Liver (tissue), 9 donors: ENCODE results near the gene STX10. TPM values are rescaled to one million over a fixed set of nuclear protein-coding genes. Genes with fewer than 3 reads are reported as not detected.

Experiments used
- DNase-seq: peaks from one replicate; pipeline ENCODE4 v3.0.0-alpha.2; 2017; ENCODE audit warnings: low spot score
- H3K27ac ChIP-seq, 2 donors: one replicate each; pipeline ENCODE4 v1.7.0; 2013; ENCODE audit warnings: inconsistent platforms in 2 of 2, low read length in 2 of 2, control low read depth in 1 of 2, low read depth in 1 of 2, mild to moderate bottlenecking in 1 of 2
- H3K27me3 ChIP-seq, 4 donors: one replicate each; pipeline versions ENCODE4 v1.6.1 to v1.7.0; 2013; ENCODE audit warnings: low read length in 3 of 4, inconsistent platforms in 1 of 4, mild to moderate bottlenecking in 1 of 4, moderate library complexity in 1 of 4; ENCODE audit not compliant: control insufficient read depth in 4 of 4, insufficient read depth in 4 of 4
- H3K36me3 ChIP-seq, 4 donors: one replicate each; pipeline versions ENCODE4 v1.6.1 to v1.7.0; 2013; ENCODE audit warnings: low read length in 3 of 4, mild to moderate bottlenecking in 3 of 4, low read depth in 1 of 4, moderate library complexity in 1 of 4; ENCODE audit not compliant: control insufficient read depth in 4 of 4, insufficient read depth in 3 of 4
- H3K4me1 ChIP-seq, 4 donors: one replicate each; pipeline versions ENCODE4 v1.6.1 to v1.7.0; 2013; ENCODE audit warnings: low read length in 3 of 4, mild to moderate bottlenecking in 3 of 4, moderate library complexity in 1 of 4; ENCODE audit not compliant: control insufficient read depth in 4 of 4, insufficient read depth in 4 of 4
- H3K4me3 ChIP-seq, 3 donors: one replicate each; pipeline versions ENCODE4 v1.6.1 to v1.7.0; 2013; ENCODE audit warnings: low read length in 3 of 3, control low read depth in 1 of 3, low read depth in 1 of 3, mild to moderate bottlenecking in 1 of 3
- H3K9ac ChIP-seq, 2 donors: one replicate each; pipeline ENCODE4 v1.7.0; 2013; ENCODE audit warnings: low read length in 2 of 2, mild to moderate bottlenecking in 2 of 2, moderate library complexity in 2 of 2, control low read depth in 1 of 2, low read depth in 1 of 2
- H3K9me3 ChIP-seq, 4 donors: one replicate each; pipeline versions ENCODE4 v1.6.1 to v1.7.0; 2013; ENCODE audit warnings: low read length in 3 of 4; ENCODE audit not compliant: control insufficient read depth in 4 of 4
- ATF3 ChIP-seq: IDR thresholded peaks from 2 replicates; pipeline ENCODE4 v1.6.1; 2016; ENCODE audit warnings: antibody characterized with exemption
- EGR1 ChIP-seq, 2 donors: IDR thresholded peaks; 2 replicates each; pipeline ENCODE4 v1.6.1; 2016 to 2018; ENCODE audit warnings: antibody characterized with exemption in 2 of 2, low read depth in 2 of 2
- FOXA1 ChIP-seq: IDR thresholded peaks from 2 replicates; pipeline ENCODE4 v1.6.1; 2016; ENCODE audit warnings: antibody characterized with exemption
- FOXA2 ChIP-seq: IDR thresholded peaks from 2 replicates; pipeline ENCODE4 v1.6.1; 2016; ENCODE audit warnings: antibody characterized with exemption
- GABPA ChIP-seq, 2 donors: IDR thresholded peaks in 1 of 2; conservative IDR thresholded peaks in 1 of 2; 2 replicates each; pipeline ENCODE4 v1.6.1; 2016; ENCODE audit warnings: antibody characterized with exemption in 2 of 2, mild to moderate bottlenecking in 1 of 2, moderate library complexity in 1 of 2
- HNF4A ChIP-seq, 2 donors: conservative IDR thresholded peaks; 2 replicates each; pipeline ENCODE4 v1.6.1; 2016; ENCODE audit warnings: antibody characterized with exemption in 2 of 2, mild to moderate bottlenecking in 2 of 2
- HNF4G ChIP-seq: IDR thresholded peaks from 2 replicates; pipeline ENCODE4 v1.6.1; 2016; ENCODE audit warnings: antibody characterized with exemption
- JUND ChIP-seq, 2 donors: IDR thresholded peaks; 2 replicates each; pipeline ENCODE4 v1.6.1; 2016; ENCODE audit warnings: antibody characterized with exemption in 2 of 2
- MAX ChIP-seq: IDR thresholded peaks from 2 replicates; pipeline ENCODE4 v1.6.1; 2016; ENCODE audit warnings: antibody characterized with exemption
- NR2F2 ChIP-seq: IDR thresholded peaks from 2 replicates; pipeline ENCODE4 v1.6.1; 2016; ENCODE audit warnings: antibody characterized with exemption
- RAD21 ChIP-seq, 2 donors: IDR thresholded peaks; 2 replicates each; pipeline ENCODE4 v1.6.1; 2016; ENCODE audit warnings: antibody characterized with exemption in 2 of 2, mild to moderate bottlenecking in 2 of 2
- RXRA ChIP-seq, 2 donors: IDR thresholded peaks; 2 replicates each; pipeline ENCODE4 v1.6.1; 2017 to 2018; ENCODE audit warnings: antibody characterized with exemption in 2 of 2, mild to moderate bottlenecking in 1 of 2
- SP1 ChIP-seq: IDR thresholded peaks from 2 replicates; pipeline ENCODE4 v1.6.1; 2018; ENCODE audit warnings: antibody characterized with exemption, mild to moderate bottlenecking
- TAF1 ChIP-seq: conservative IDR thresholded peaks from 2 replicates; pipeline ENCODE4 v1.6.1; 2016; ENCODE audit warnings: antibody characterized with exemption, mild to moderate bottlenecking
- YY1 ChIP-seq: IDR thresholded peaks from 2 replicates; pipeline ENCODE4 v1.6.1; 2016; ENCODE audit warnings: antibody characterized with exemption, mild to moderate bottlenecking
- ZBTB33 ChIP-seq: IDR thresholded peaks from 2 replicates; pipeline ENCODE4 v1.6.1; 2016; ENCODE audit warnings: antibody characterized with exemption
- WGBS: extraction: QIAGEN DNeasy Blood & Tissue Kit; methylation state at CpG from one replicate; pipeline ENCODE4 v1.1.7; 2013; 5-methylcytosine and 5-hydroxymethylcytosine counted together
- polyA plus RNA-seq, 2 donors: library from polyadenylated mRNA; stranded (reverse) in 1 of 2; unstranded in 1 of 2; fragments of 200-250 nt in 1 of 2; fragments of >200 nt in 1 of 2; fragmentation: Nextera tagmentation in 1 of 2; extraction: Ambion mirVana in 1 of 2; gene quantifications; one replicate each; pipeline versions ENCODE4 v1.2.1 to v1.2.3, GENCODE V29; 2013 to 2015
- total RNA-seq, 2 donors: library from RNA; depleted of rRNA; stranded (reverse); fragments of >200 nt; gene quantifications; one replicate each; pipeline ENCODE4 v1.2.3, GENCODE V29; 2014
- TF ChIP-seq, protein P1 (sequence below): fragments of 150-350 bp; IDR thresholded peaks from 2 replicates; pipeline ENCODE4 v1.5.1; 2017; ENCODE audit warnings: improper control_type of control experiment, low read depth, low read length; ENCODE audit not compliant: missing input control
- TF ChIP-seq, protein P2 (sequence below): IDR thresholded peaks from 2 replicates; pipeline ENCODE4 v1.6.1; 2016; ENCODE audit warnings: antibody characterized with exemption, mild to moderate bottlenecking
- donor health status: healthy.
- donor health status: healthy.
- donor health status: healthy.
- donor health status: healthy.
- donor health status: healthy.

STX10 gene
- total and polyA plus RNA-seq, 4 donors, result 15.7 to 32.7 (median 21.2) TPM

DNA sequence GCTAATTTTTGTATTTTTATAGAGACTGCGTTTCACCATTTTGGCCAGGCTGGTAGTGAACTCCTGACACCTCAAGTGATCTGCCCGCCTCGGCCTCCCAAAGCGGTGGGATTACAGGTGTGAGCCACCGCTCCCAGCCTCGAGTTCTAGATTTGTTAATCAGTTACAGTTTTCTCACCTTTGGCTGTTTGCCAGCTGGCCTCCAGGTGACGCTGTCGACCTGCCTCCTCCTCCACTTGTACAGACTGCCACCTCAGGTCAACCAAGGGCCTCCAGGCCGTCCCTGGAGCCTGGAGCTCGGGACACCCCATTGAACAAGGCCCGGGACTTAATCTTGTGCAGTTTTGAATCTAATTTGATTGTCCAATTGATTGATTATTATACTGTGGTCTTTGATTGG, 45.5 kb upstream of the STX10 start:
- Histone ChIP-seq H3K4me1 (peaks cover 9 to 23% (median 16%) of the 10 kb centered on the region in 4 donors), H3K9me3 (no peaks in the 10 kb centered on the region), H3K27ac (peak overlapping the region; percentile 59 to 72), H3K36me3 (no peaks in the 10 kb centered on the region), H3K4me3 (no peak overlapping the region), H3K9ac (no peak overlapping the region), H3K27me3 (no peaks in the 10 kb centered on the region)
- 25% methylated on average over 11 of the region's 11 CpGs for WGBS
- peak; percentile 68 for DNase-seq
- no peak for TF ChIP-seq HNF4G
- no peak for TF ChIP-seq EGR1 (IDR thresholded peaks at IDR 0.05; ENCODE audit: low read depth in 2 of 2)
- no peak for TF ChIP-seq ZBTB33
- TF ChIP-seq FOXA1, result no peak
- no peak for TF ChIP-seq NR2F2
- peak; percentile 83 to 92 for TF ChIP-seq RXRA (IDR thresholded peaks at IDR 0.05)
- TF ChIP-seq RAD21 (IDR thresholded peaks at IDR 0.05), result peak; percentile 20 to 53
- no peak for TF ChIP-seq FOXA2
- TF ChIP-seq HNF4A (conservative IDR thresholded peaks at IDR 0.05), result peak; percentile 51 to 63
- TF ChIP-seq, protein P1, sequence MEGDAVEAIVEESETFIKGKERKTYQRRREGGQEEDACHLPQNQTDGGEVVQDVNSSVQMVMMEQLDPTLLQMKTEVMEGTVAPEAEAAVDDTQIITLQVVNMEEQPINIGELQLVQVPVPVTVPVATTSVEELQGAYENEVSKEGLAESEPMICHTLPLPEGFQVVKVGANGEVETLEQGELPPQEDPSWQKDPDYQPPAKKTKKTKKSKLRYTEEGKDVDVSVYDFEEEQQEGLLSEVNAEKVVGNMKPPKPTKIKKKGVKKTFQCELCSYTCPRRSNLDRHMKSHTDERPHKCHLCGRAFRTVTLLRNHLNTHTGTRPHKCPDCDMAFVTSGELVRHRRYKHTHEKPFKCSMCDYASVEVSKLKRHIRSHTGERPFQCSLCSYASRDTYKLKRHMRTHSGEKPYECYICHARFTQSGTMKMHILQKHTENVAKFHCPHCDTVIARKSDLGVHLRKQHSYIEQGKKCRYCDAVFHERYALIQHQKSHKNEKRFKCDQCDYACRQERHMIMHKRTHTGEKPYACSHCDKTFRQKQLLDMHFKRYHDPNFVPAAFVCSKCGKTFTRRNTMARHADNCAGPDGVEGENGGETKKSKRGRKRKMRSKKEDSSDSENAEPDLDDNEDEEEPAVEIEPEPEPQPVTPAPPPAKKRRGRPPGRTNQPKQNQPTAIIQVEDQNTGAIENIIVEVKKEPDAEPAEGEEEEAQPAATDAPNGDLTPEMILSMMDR, result no peak
- TF ChIP-seq SP1, result peak; percentile 60
- no peak for TF ChIP-seq ATF3
- peak; percentile 61 for TF ChIP-seq YY1
- TF ChIP-seq, protein P2, sequence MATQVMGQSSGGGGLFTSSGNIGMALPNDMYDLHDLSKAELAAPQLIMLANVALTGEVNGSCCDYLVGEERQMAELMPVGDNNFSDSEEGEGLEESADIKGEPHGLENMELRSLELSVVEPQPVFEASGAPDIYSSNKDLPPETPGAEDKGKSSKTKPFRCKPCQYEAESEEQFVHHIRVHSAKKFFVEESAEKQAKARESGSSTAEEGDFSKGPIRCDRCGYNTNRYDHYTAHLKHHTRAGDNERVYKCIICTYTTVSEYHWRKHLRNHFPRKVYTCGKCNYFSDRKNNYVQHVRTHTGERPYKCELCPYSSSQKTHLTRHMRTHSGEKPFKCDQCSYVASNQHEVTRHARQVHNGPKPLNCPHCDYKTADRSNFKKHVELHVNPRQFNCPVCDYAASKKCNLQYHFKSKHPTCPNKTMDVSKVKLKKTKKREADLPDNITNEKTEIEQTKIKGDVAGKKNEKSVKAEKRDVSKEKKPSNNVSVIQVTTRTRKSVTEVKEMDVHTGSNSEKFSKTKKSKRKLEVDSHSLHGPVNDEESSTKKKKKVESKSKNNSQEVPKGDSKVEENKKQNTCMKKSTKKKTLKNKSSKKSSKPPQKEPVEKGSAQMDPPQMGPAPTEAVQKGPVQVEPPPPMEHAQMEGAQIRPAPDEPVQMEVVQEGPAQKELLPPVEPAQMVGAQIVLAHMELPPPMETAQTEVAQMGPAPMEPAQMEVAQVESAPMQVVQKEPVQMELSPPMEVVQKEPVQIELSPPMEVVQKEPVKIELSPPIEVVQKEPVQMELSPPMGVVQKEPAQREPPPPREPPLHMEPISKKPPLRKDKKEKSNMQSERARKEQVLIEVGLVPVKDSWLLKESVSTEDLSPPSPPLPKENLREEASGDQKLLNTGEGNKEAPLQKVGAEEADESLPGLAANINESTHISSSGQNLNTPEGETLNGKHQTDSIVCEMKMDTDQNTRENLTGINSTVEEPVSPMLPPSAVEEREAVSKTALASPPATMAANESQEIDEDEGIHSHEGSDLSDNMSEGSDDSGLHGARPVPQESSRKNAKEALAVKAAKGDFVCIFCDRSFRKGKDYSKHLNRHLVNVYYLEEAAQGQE, result peak; percentile 19
- TF ChIP-seq GABPA (IDR thresholded peaks at IDR 0.05 in 1 of 2, conservative IDR thresholded peaks at IDR 0.05 in 1 of 2), result no peak
- no peak for TF ChIP-seq MAX
- no peak for TF ChIP-seq TAF1
- peak in 1 of 2 donors; percentile 18 for TF ChIP-seq JUND (IDR thresholded peaks at IDR 0.05)
